Endothelial cell (in vitro differentiated cells): ENCODE results near the gene MARS2. TPM values are rescaled to one million over a fixed set of nuclear protein-coding genes. Genes with fewer than 3 reads are reported as not detected.
A peak's percentile ranks its signal among the peaks of the same experiment; 100 is the strongest.
"Not testable (repeated sequence)": the region's sequence is repeated elsewhere in the genome, so short reads cannot be mapped to it uniquely, and the experiment has no call there.

Source experiments
- DNase-seq: peaks from one replicate; pipeline ENCODE4 v3.0.0; 2021; ENCODE audit warnings: low spot score
- H3K27ac Mint-ChIP-seq: one replicate; pipeline ENCODE4 v1.8.0; 2021; ENCODE audit warnings: mixed read lengths, inconsistent platforms; ENCODE audit not compliant: unreplicated experiment
- H3K27me3 Mint-ChIP-seq: one replicate; pipeline ENCODE4 v1.8.0; 2021; ENCODE audit warnings: mild to moderate bottlenecking, moderate library complexity, mixed read lengths, inconsistent platforms; ENCODE audit not compliant: unreplicated experiment
- H3K36me3 Mint-ChIP-seq: one replicate; pipeline ENCODE4 v1.8.0; 2021; ENCODE audit warnings: mild to moderate bottlenecking, low read depth, mixed read lengths, inconsistent platforms; ENCODE audit not compliant: unreplicated experiment
- H3K4me1 Mint-ChIP-seq: one replicate; pipeline ENCODE4 v1.8.0; 2021; ENCODE audit warnings: mild to moderate bottlenecking, mixed read lengths, inconsistent platforms; ENCODE audit not compliant: unreplicated experiment
- H3K4me3 Mint-ChIP-seq: one replicate; pipeline ENCODE4 v1.8.0; 2021; ENCODE audit warnings: mild to moderate bottlenecking, mixed read lengths, inconsistent platforms; ENCODE audit not compliant: unreplicated experiment
- H3K9me3 Mint-ChIP-seq: one replicate; pipeline ENCODE4 v1.8.0; 2021; ENCODE audit warnings: mixed read lengths, inconsistent platforms; ENCODE audit not compliant: unreplicated experiment
- CTCF ChIP-seq: fragments of 200-600 bp; sonication (generic); IDR thresholded peaks from one replicate; pipeline ENCODE4 v1.5.0; 2021; ENCODE audit warnings: antibody characterized with exemption; ENCODE audit not compliant: unreplicated experiment
- total RNA-seq: library from RNA; stranded (reverse); fragmentation: NEBNext Ultra II Directional; extraction: Animal tissue kit (Norgen Biotek cat#: 25700); gene quantifications from one replicate; pipeline ENCODE4 v1.2.1, GENCODE V29; 2021; ENCODE audit not compliant: unreplicated experiment

MARS2 gene
- total RNA-seq, 1 donor from 2014 or later: 13.5 TPM

- no peak for DNase-seq
- Mint-ChIP-seq H3K4me3 (peak overlapping the region; percentile 96), H3K27me3 (peaks cover 4% of the 10 kb centered on the region), H3K27ac (peak overlapping the region; percentile 41), H3K9me3 (no peaks in the 10 kb centered on the region), H3K4me1 (peaks cover 43% of the 10 kb centered on the region), H3K36me3 (peaks cover 6% of the 10 kb centered on the region)
- peak; percentile 77 for TF ChIP-seq CTCF
Measured at GRCh38 chr2:197707316-197708213, 2.4 kb downstream of the MARS2 start.

- Mint-ChIP-seq H3K4me1 (peaks cover 50% of the 10 kb centered on the region), H3K9me3 (no peaks in the 10 kb centered on the region), H3K36me3 (peaks cover 6% of the 10 kb centered on the region), H3K27me3 (peaks cover 4% of the 10 kb centered on the region), H3K4me3 (peak overlapping the region; percentile 81), H3K27ac (no peak overlapping the region)
- no peak for TF ChIP-seq CTCF
- no peak for DNase-seq
Measured at GRCh38 chr2:197708331-197708730, 3.2 kb downstream of the MARS2 start.

DNA sequence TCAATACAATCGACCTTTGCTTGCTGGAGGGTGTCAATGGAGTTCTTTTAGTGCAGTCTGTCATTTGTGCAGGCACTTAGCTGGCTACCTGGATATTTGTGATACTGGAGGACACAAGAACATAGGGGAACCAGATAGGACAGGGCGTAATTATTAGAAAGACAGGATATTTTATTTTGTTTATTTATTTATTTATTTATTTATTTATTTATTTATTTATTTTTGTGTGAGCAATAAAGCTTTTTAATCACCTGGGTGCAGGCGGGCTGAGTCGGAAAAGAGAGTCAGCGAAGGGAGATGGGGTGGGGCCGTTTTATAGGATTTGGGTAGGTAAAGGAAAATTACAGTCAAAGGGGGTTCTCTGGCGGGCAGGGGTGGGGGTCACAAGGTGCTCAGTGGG lies 4.0 kb downstream of the MARS2 start:
- not testable (repeated sequence) for H3K9me3 Mint-ChIP-seq, H3K27ac Mint-ChIP-seq, H3K36me3 Mint-ChIP-seq, DNase-seq, H3K27me3 Mint-ChIP-seq
- H3K4me1 Mint-ChIP-seq: peaks cover 51% of the 10 kb centered on the region
- peak overlapping the region; percentile 74 for H3K4me3 Mint-ChIP-seq

DNA sequence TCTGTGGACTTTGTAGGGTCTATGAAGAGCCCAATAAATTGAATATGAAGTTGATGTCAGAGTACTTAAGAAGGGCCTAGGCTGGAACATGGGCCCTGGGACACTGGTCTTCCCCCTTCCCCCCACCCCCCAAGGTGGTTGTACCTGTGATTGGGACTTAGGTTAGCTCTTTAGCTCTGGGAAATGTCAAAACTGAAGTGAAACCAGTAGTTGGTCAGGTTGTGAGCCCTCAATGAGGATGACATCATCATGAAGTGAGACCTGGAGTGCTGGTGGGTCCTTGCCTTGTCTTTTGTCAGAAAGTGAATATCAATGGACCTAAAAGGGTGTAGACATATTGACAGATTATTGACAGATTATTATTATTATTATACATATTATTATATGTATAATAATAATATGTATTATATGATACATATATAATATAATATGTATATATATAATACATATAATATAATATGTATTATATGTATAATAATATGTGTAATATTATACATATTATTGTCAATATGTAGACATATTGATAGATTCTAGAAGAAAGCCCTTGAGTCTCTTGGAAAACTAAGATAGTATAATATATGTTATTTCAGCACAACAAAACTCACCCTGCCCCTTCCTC lies 5.4 kb downstream of the MARS2 start:
- peaks cover 48% of the 10 kb centered on the region for H3K4me1 Mint-ChIP-seq
- H3K27ac Mint-ChIP-seq: no peak overlapping the region
- H3K27me3 Mint-ChIP-seq: peaks cover 4% of the 10 kb centered on the region
- H3K9me3 Mint-ChIP-seq: no peaks in the 10 kb centered on the region
- TF ChIP-seq CTCF: no peak
- DNase-seq: no peak
- H3K36me3 Mint-ChIP-seq: peaks cover 6% of the 10 kb centered on the region
- no peak overlapping the region for H3K4me3 Mint-ChIP-seq

GRCh38 chr2:197711578-197711977 lies 6.4 kb downstream of the MARS2 start:
- no peak overlapping the region for H3K4me3 Mint-ChIP-seq
- H3K9me3 Mint-ChIP-seq: no peaks in the 10 kb centered on the region
- H3K36me3 Mint-ChIP-seq: peaks cover 6% of the 10 kb centered on the region
- no peak for TF ChIP-seq CTCF
- DNase-seq: no peak
- H3K27me3 Mint-ChIP-seq: peaks cover 4% of the 10 kb centered on the region
- H3K27ac Mint-ChIP-seq: no peak overlapping the region
- peaks cover 45% of the 10 kb centered on the region for H3K4me1 Mint-ChIP-seq
